Left hindlimb (tissue), 1 donor: ENCODE data around the gene PAX2.

Experiments
- DNase-seq: peaks from one replicate; pipeline ENCODE4 v3.0.0-alpha.2; 2018

PAX2 gene

GRCh38 chr10:100793055-100793454, 47.7 kb downstream of the PAX2 start:
- no peak for DNase-seq

GRCh38 chr10:100799881-100800280, 54.5 kb downstream of the PAX2 start:
- DNase-seq = no peak

GRCh38 chr10:100800931-100801330, 55.5 kb downstream of the PAX2 start:
- DNase-seq = no peak

- no peak for DNase-seq
Measured at GRCh38 chr10:100802196-100802595, 56.8 kb downstream of the PAX2 start.

GRCh38 chr10:100802607-100803006, 57.2 kb downstream of the PAX2 start:
- no peak for DNase-seq

GRCh38 chr10:100803492-100803891, 58.1 kb downstream of the PAX2 start:
- no peak for DNase-seq

GRCh38 chr10:100803908-100804307, 58.5 kb downstream of the PAX2 start:
- DNase-seq = no peak

- no peak for DNase-seq
Measured at GRCh38 chr10:100805543-100806355, 60.4 kb downstream of the PAX2 start.

GRCh38 chr10:100806356-100806645, 60.9 kb downstream of the PAX2 start:
- DNase-seq = no peak

GRCh38 chr10:100807241-100807951, 62.0 kb downstream of the PAX2 start:
- no peak for DNase-seq

- no peak for DNase-seq
Measured at GRCh38 chr10:100808876-100809275, 63.5 kb downstream of the PAX2 start.

- no peak for DNase-seq
Measured at GRCh38 chr10:100810091-100810834, 64.9 kb downstream of the PAX2 start.

- no peak for DNase-seq
Measured at GRCh38 chr10:100810835-100811116, 65.4 kb downstream of the PAX2 start.

GRCh38 chr10:100811261-100811660, 65.9 kb downstream of the PAX2 start:
- no peak for DNase-seq

GRCh38 chr10:100811752-100812750, 66.7 kb downstream of the PAX2 start:
- DNase-seq = no peak

GRCh38 chr10:100812978-100813377, 67.6 kb downstream of the PAX2 start:
- DNase-seq = no peak

GRCh38 chr10:100814751-100815474, 69.5 kb downstream of the PAX2 start:
- DNase-seq = no peak

GRCh38 chr10:100816671-100817070, 71.3 kb downstream of the PAX2 start:
- no peak for DNase-seq

- no peak for DNase-seq
Measured at GRCh38 chr10:100817268-100817839, 72.0 kb downstream of the PAX2 start.

GRCh38 chr10:100819424-100819823, 74.0 kb downstream of the PAX2 start:
- no peak for DNase-seq

GRCh38 chr10:100823194-100823593, 77.8 kb downstream of the PAX2 start:
- DNase-seq = no peak

GRCh38 chr10:100824886-100825285, 79.5 kb downstream of the PAX2 start:
- DNase-seq = no peak
